ENCODE measurements around the gene PPFIA3.

The PPFIA3 gene

DNA sequence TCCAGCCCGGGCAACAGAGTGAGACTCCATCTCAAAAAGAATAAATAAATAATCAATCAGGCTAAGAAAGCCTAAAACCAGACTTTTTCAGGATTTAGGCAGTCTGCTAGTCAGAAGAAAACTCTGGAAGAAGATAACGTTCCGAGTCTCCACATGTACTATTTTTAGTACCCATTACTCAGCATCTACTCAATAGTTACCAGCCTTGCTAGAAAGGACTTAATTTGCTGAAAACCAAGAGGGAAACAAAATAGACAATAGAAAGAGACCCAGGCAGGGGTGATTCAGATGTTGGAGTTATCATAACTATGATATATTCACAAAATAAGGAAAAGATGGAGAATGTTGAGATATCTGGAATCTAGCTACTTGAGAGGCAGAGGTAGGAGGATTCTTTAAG, 8.8 kb upstream of the PPFIA3 start:
- DNase-seq (ENCODE audit: low spot score): no peak
- Histone ChIP-seq H3K4me3 (no peak overlapping the region), H3K27ac (peak overlapping the region; percentile 50 to 67)
- TF ChIP-seq, protein P1, sequence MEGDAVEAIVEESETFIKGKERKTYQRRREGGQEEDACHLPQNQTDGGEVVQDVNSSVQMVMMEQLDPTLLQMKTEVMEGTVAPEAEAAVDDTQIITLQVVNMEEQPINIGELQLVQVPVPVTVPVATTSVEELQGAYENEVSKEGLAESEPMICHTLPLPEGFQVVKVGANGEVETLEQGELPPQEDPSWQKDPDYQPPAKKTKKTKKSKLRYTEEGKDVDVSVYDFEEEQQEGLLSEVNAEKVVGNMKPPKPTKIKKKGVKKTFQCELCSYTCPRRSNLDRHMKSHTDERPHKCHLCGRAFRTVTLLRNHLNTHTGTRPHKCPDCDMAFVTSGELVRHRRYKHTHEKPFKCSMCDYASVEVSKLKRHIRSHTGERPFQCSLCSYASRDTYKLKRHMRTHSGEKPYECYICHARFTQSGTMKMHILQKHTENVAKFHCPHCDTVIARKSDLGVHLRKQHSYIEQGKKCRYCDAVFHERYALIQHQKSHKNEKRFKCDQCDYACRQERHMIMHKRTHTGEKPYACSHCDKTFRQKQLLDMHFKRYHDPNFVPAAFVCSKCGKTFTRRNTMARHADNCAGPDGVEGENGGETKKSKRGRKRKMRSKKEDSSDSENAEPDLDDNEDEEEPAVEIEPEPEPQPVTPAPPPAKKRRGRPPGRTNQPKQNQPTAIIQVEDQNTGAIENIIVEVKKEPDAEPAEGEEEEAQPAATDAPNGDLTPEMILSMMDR (IDR thresholded peaks at IDR 0.05): no peak

DNA sequence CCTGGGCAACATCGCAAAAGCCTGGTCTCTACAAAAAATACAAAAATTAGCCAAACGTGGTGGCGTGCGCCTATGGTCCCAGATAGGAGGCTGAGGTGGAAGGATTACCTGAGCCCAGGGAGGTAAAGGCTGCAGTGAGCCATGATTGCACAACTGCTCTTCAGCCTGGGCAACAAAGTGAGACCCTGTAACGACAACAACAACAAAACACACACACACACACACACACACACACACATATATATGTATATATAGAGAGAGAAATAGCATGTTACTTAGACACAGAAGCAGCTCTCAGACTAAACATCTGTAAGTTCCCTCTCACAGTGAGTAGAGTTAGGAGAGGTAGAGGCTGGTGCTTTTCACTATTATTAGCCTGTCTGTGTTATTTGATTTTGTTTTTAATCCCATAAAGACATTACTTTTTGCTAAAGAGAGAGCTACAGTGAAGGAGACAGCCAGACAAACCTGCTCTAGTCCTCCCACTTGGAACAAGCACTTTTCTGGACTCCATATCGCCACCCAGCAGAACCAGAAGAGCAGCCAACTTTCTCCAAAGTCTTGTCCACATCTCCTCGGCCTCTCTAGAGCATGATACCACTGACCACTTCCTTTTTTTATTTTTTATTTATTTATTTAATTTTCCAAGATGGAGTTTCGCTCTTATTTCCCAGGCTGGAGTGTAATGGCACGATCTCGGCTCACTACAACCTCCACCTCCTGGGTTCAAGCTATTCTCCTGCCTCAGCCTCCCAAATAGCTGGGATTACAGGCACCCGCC, 7.9 kb upstream of the PPFIA3 start:
- no peak overlapping the region for H3K4me3 ChIP-seq
- no peak for DNase-seq (ENCODE audit: low spot score)
- H3K27ac ChIP-seq: no peak overlapping the region
- TF ChIP-seq, protein P1 (IDR thresholded peaks at IDR 0.05): no peak

DNA sequence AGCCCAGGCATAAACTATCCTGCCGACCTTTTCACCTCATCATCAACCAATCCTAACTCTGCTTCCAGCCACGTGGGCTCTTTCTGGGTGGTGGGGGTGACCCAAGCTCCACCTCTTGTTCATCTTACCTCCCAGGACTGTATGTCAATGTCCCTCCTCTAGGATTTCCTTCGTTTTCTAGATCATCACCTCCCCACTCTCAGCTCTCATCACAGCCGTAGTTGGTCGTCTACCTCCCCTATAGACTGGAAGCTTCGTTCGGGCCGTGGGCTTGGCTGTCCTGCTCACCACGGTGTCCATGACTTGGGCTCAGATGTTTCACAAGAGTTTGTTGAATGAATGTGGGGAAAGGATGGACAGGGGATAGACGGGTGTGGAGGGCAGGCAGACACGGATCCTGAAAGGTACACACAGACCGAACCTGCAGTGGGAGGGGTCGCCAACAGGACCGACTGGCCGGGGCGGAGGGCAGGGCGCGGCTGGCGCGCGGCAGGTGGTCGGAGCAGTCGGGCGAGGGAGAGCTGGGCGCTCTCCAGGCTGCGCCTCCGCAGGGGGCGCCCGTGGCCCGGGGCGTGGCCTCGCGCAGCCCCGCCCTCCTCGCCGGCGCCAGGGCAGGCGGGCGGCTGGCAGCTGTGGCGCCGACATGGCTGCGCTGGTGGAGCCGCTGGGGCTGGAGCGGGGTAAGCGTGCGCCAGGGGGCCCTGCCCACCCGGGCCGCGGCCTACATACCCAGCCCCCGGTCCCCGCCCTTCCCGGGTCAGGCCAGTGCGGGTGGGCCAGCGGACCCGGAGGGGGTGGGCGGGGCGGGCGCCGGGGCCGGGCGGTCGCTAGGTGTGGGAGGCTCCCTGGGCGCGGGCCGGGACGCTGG, 5.3 kb upstream of the PPFIA3 start, which contains the start of gene LIN7B:
TSS of gene LIN7B (plus strand) at position 609 of the 868 bp plus-strand sequence. CDS start at position 644, 35 bp downstream.
- no peak for DNase-seq (ENCODE audit: low spot score)
- TF ChIP-seq, protein P1 (IDR thresholded peaks at IDR 0.05): no peak
- Histone ChIP-seq H3K4me3 (peak within 1 kb of the TSS; percentile 86), H3K27ac (peak within 1 kb of the TSS; percentile 89 to 91)

DNA sequence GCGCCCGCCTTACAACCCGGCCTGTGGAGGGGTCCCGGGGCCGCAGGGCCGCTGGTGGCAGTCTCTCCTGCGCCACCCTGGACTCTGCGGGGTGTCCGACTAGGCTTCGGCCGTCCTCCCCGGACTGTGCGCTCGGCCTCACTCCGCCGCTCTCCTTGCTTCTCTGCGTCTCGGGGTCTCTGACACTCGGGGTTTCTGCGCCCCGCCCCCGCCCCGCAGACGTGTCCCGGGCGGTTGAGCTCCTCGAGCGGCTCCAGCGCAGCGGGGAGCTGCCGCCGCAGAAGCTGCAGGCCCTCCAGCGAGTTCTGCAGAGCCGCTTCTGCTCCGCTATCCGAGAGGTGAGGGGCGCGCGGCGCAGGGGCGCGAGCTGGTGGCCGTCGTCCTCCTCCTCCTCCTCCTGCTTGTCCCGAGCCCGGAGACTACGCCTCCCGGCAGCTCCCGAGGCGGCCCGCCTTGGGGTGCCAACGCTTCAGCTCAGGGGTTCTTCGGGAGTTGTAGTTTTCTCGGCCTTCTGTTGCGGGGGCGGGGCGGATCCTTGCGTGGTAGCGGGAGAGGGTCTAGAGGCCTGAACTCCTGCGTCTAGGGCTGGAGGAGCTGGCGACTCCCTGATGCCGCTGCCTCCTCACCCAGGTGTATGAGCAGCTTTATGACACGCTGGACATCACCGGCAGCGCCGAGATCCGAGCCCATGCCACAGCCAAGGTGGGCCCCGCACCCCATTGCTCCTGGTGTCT, 4.5 kb upstream of the PPFIA3 start:
- Histone ChIP-seq H3K4me3 (peak overlapping the region; percentile 86), H3K27ac (peak overlapping the region; percentile 89 to 91)
- DNase-seq (ENCODE audit: low spot score): no peak
- TF ChIP-seq, protein P1 (IDR thresholded peaks at IDR 0.05): no peak

DNA sequence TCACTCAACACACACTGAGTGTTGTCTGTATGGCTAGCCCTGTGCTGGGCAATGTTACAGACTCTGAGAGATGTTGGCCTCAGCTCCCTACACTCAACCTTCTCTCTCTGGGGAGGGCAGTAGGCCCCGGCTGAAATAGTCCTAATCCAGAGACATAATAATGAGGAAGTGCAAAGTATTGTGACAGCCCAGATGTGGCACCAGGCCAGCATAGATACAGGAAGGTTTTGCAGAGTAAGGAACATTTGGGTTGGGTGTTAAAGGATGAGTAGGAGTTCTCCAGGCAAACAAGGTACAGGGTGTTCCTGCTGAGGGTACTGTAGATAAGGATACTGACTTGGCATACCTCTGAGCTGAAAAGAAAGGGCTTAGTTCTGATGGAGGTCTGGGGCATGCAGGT, 2.8 kb upstream of the PPFIA3 start:
- no peak overlapping the region for H3K4me3 ChIP-seq
- no peak overlapping the region for H3K27ac ChIP-seq
- TF ChIP-seq, protein P1 (IDR thresholded peaks at IDR 0.05): no peak
- no peak for DNase-seq (ENCODE audit: low spot score)

DNA sequence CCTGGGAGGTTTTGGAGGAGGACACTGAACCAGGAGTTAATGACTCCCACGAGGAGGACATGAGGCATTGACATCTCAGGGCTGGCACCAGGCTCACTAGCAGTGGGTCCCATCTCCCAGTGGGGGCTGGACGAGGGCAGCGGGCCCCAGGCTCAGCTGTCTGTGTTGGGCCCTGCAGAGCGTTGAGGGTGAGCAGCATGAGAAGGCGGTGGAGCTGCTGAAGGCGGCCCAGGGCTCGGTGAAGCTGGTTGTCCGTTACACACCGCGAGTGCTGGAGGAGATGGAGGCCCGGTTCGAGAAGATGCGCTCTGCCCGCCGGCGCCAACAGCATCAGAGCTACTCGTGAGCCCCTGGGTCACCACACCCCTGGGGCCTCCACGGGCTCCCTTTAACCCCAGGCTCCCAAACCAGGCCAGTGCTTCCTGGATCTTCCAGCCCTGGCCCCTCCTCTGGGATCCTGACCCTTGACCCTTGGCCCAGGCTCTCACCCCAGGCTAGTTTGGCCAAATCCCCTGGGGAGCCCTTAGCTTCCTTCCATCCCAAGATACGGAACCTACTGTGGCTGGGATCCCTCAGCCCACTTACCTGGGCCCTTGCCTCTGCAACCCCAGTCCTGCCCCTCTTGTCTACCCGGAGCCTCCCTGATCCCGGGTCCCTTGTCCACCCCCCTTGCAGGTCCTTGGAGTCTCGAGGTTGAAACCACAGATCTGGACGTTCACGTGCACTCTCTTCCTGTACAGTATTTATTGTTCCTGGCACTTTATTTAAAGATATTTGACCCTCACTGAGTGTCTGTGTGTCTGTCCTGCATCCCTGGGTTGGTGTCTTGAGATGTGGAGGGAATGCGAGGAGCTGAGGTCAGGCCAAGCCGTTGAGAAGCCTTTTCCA, 1.4 kb upstream of the PPFIA3 start:
- DNase-seq (ENCODE audit: low spot score): no peak
- TF ChIP-seq, protein P1 (IDR thresholded peaks at IDR 0.05): no peak
- H3K4me3 ChIP-seq: peak overlapping the region; percentile 95
- H3K27ac ChIP-seq: peak overlapping the region; percentile 80 to 100

All from coronary artery (tissue), 2 donors.